ENCODE results near the gene RSPH1. TPM values are rescaled to one million over a fixed set of nuclear protein-coding genes. Genes with fewer than 3 reads are reported as not detected.

Gene RSPH1
- total RNA-seq, 4 donors from 2014 or later = 0.50 to 0.78 (median 0.57) TPM; not detected in 1

- 81% methylated on average over 18 of the region's 18 CpGs for WGBS
- TF ChIP-seq CTCF (IDR thresholded peaks at IDR 0.05) (peak in 1 of 3 experiments; percentile 26), EP300 (IDR thresholded peaks at IDR 0.05) (no peak), POLR2A (IDR thresholded peaks at IDR 0.05; ENCODE audit: low read depth) (no peak), POLR2AphosphoS5 (IDR thresholded peaks at IDR 0.05) (no peak)
- no peaks in the 10 kb centered on the region for H3K9me3 ChIP-seq
- peaks cover 0 to 36% (median 31%) of the 10 kb centered on the region in 4 donors for H3K36me3 ChIP-seq
- H3K4me3 ChIP-seq = no peak overlapping the region
- H3K4me1 ChIP-seq = peaks cover 19 to 25% (median 23%) of the 10 kb centered on the region in 4 donors
- intact Hi-C loops (cut with DNase I) = no loop called here
- H3K27me3 ChIP-seq = no peaks in the 10 kb centered on the region
- no peak overlapping the region for H3K27ac ChIP-seq (replicated peaks in 1 of 4)
- DNase-seq (ENCODE audit: extremely low spot score) = no peak
Measured at GRCh38 chr21:42520628-42521253, 24.7 kb upstream of the RSPH1 start.

- Histone ChIP-seq H3K4me3 (no peak overlapping the region), H3K9me3 (no peaks in the 10 kb centered on the region), H3K27ac (replicated peaks in 1 of 4) (no peak overlapping the region), H3K4me1 (peaks cover 7 to 21% (median 19%) of the 10 kb centered on the region in 4 donors), H3K36me3 (peaks cover 0 to 36% (median 31%) of the 10 kb centered on the region in 4 donors), H3K27me3 (no peaks in the 10 kb centered on the region)
- TF ChIP-seq POLR2AphosphoS5 (IDR thresholded peaks at IDR 0.05) = no peak
- TF ChIP-seq POLR2A (IDR thresholded peaks at IDR 0.05; ENCODE audit: low read depth) = no peak
- no peak for TF ChIP-seq EP300 (IDR thresholded peaks at IDR 0.05)
- TF ChIP-seq CTCF (IDR thresholded peaks at IDR 0.05) = no peak
- DNase-seq (ENCODE audit: extremely low spot score) = no peak
- 90% methylated on average over 7 of the region's 7 CpGs for WGBS
- intact Hi-C loops (cut with DNase I) = no loop called here
Measured at GRCh38 chr21:42518626-42519025, 22.6 kb upstream of the RSPH1 start.

GRCh38 chr21:42518215-42518614 lies 22.2 kb upstream of the RSPH1 start:
- Histone ChIP-seq H3K27ac (replicated peaks in 1 of 4) (no peak overlapping the region), H3K36me3 (peaks cover 0 to 36% (median 31%) of the 10 kb centered on the region in 4 donors), H3K4me1 (peaks cover 9 to 24% (median 21%) of the 10 kb centered on the region in 4 donors), H3K4me3 (no peak overlapping the region), H3K9me3 (no peaks in the 10 kb centered on the region), H3K27me3 (no peaks in the 10 kb centered on the region)
- no peak for TF ChIP-seq POLR2AphosphoS5 (IDR thresholded peaks at IDR 0.05)
- no peak for DNase-seq (ENCODE audit: extremely low spot score)
- WGBS = 99% methylated on average over 10 of the region's 11 CpGs
- intact Hi-C loops (cut with DNase I) = no loop called here

DNA sequence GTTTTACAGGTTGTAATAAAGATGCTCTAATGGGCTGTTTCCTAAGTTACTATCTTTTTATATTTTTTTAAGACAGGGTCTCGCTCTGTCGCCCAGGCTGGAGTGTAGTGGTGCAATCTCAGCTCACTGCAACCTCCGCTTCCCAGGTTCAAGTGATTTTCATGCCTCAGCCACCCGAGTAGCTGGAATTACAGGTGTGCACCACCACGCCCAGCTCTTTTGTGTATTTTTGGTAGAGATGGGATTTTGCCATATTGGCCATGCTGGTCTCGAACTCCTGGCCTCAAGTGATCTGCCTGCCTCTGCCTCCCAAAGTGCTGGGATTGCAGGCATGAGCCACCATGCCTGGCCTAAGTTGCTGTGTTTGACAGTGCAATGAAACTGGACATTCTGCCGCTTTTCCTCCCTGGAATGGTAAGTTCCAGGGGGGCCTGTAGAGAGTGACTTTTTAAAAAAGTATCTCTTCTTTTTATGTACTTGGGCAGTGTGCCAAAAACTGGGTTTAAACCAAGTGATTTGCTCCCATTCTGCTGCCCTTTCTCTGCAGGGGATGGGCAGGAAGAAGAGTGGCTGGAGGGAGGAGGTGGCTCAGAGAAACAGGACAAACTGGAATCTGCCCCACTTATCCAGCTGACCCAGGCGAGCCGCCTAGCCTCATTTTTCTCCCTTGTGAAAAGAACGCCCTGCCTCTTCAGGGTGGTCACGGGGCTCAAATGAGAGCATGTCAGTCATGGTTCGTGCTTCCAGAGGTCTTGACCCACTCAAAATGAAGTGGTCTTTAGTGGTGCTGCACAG lies 19.9 kb upstream of the RSPH1 start:
- TF ChIP-seq POLR2A (IDR thresholded peaks at IDR 0.05; ENCODE audit: low read depth) (no peak), POLR2AphosphoS5 (IDR thresholded peaks at IDR 0.05) (no peak), CTCF (IDR thresholded peaks at IDR 0.05) (no peak), EP300 (IDR thresholded peaks at IDR 0.05) (no peak)
- 93% methylated on average over 11 of the region's 12 CpGs for WGBS

GRCh38 chr21:42514883-42515228 lies 18.8 kb upstream of the RSPH1 start:
- H3K27ac ChIP-seq (replicated peaks in 1 of 4) = peak overlapping the region in 3 of 4 donors; percentile 66 to 78 (median 72)
- WGBS = 32% methylated on average over 5 of the region's 5 CpGs
- intact Hi-C loops (cut with DNase I) = no loop called here

More for the DNA sequence above, 19.9 kb upstream of the RSPH1 start:
- intact Hi-C loops (cut with DNase I) = no loop called here
- H3K4me1 ChIP-seq = peaks cover 12 to 29% (median 24%) of the 10 kb centered on the region in 4 donors
- no peak for DNase-seq (ENCODE audit: extremely low spot score)
- no peaks in the 10 kb centered on the region for H3K27me3 ChIP-seq
- H3K4me3 ChIP-seq = no peak overlapping the region
- no peak overlapping the region for H3K27ac ChIP-seq (replicated peaks in 1 of 4)
- H3K9me3 ChIP-seq = no peaks in the 10 kb centered on the region
- peaks cover 0 to 22% (median 20%) of the 10 kb centered on the region in 4 donors for H3K36me3 ChIP-seq

More at GRCh38 chr21:42514883-42515228, 18.8 kb upstream of the RSPH1 start:
- Histone ChIP-seq H3K9me3 (no peaks in the 10 kb centered on the region), H3K27me3 (no peaks in the 10 kb centered on the region), H3K4me1 (peaks cover 12 to 29% (median 24%) of the 10 kb centered on the region in 4 donors), H3K4me3 (peak overlapping the region; percentile 80 to 93 (median 86)), H3K36me3 (peaks cover 0 to 21% (median 17%) of the 10 kb centered on the region in 4 donors)
- DNase-seq (ENCODE audit: extremely low spot score) = no peak
- TF ChIP-seq CTCF (IDR thresholded peaks at IDR 0.05) (no peak), EP300 (IDR thresholded peaks at IDR 0.05) (no peak)
